ENCODE measurements around the gene STPG3.

The STPG3 gene

DNA sequence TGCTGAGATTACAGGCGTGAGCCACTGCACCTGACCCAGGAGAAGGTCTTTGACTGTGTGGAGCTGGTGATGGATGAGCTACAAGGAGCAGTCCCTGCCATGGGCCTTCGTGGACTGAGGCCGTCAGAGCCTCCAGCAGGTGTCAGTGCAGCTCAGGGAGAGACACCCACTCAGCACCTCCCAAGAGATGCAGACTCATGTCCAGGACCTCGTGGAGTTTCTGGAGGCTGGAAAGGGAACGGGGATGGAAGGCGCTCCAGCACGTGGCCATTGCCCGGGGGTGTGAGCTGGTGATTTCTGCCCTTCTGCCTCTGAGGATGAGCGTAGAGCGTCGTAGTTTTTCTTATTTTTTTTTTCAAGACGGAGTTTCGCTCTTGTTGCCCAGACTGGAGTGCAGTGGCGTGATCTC is 35.9 kb downstream of the STPG3 start:
- H3K27me3 ChIP-seq (ENCODE audit: insufficient read depth, poor library complexity, severe bottlenecking): no peaks in the 10 kb centered on the region
- no peak overlapping the region for H3K27ac ChIP-seq (replicated peaks)
- peak in 1 of 2 experiments; percentile 63 for DNase-seq (ENCODE audit: low read depth in 1 of 2, low spot score in 1 of 2)
- H3K4me3 ChIP-seq (replicated peaks; ENCODE audit: insufficient read depth, low read length): no peak overlapping the region
- no peak for TF ChIP-seq REST (IDR thresholded peaks at IDR 0.05; ENCODE audit: insufficient replicate concordance, low read depth)
- TF ChIP-seq GABPA (IDR thresholded peaks at IDR 0.05; ENCODE audit: low read depth): no peak
- TF ChIP-seq POLR2AphosphoS5 (IDR thresholded peaks at IDR 0.05; ENCODE audit: low read depth): no peak
- TF ChIP-seq, protein P1, sequence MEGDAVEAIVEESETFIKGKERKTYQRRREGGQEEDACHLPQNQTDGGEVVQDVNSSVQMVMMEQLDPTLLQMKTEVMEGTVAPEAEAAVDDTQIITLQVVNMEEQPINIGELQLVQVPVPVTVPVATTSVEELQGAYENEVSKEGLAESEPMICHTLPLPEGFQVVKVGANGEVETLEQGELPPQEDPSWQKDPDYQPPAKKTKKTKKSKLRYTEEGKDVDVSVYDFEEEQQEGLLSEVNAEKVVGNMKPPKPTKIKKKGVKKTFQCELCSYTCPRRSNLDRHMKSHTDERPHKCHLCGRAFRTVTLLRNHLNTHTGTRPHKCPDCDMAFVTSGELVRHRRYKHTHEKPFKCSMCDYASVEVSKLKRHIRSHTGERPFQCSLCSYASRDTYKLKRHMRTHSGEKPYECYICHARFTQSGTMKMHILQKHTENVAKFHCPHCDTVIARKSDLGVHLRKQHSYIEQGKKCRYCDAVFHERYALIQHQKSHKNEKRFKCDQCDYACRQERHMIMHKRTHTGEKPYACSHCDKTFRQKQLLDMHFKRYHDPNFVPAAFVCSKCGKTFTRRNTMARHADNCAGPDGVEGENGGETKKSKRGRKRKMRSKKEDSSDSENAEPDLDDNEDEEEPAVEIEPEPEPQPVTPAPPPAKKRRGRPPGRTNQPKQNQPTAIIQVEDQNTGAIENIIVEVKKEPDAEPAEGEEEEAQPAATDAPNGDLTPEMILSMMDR (IDR thresholded peaks at IDR 0.05; ENCODE audit: insufficient read depth, low read length): peak; percentile 49
- no peak for TF ChIP-seq SPI1 (IDR thresholded peaks at IDR 0.05; ENCODE audit: borderline replicate concordance, low read depth)

- H3K27ac ChIP-seq (replicated peaks): no peak overlapping the region
- peaks cover 6% of the 10 kb centered on the region for H3K27me3 ChIP-seq (ENCODE audit: insufficient read depth, poor library complexity, severe bottlenecking)
- no peak overlapping the region for H3K4me3 ChIP-seq (replicated peaks; ENCODE audit: insufficient read depth, low read length)
- no peak for TF ChIP-seq GABPA (IDR thresholded peaks at IDR 0.05; ENCODE audit: low read depth)
- no peak for TF ChIP-seq POLR2AphosphoS5 (IDR thresholded peaks at IDR 0.05; ENCODE audit: low read depth)
- no peak for TF ChIP-seq SPI1 (IDR thresholded peaks at IDR 0.05; ENCODE audit: borderline replicate concordance, low read depth)
- TF ChIP-seq, protein P1 (IDR thresholded peaks at IDR 0.05; ENCODE audit: insufficient read depth, low read length): no peak
- TF ChIP-seq REST (IDR thresholded peaks at IDR 0.05; ENCODE audit: insufficient replicate concordance, low read depth): no peak
- DNase-seq (ENCODE audit: low read depth in 1 of 2, low spot score in 1 of 2): no peak
These were observed 42.0 kb downstream of the STPG3 start for GRCh38 chr9:137293094-137293481.

DNA sequence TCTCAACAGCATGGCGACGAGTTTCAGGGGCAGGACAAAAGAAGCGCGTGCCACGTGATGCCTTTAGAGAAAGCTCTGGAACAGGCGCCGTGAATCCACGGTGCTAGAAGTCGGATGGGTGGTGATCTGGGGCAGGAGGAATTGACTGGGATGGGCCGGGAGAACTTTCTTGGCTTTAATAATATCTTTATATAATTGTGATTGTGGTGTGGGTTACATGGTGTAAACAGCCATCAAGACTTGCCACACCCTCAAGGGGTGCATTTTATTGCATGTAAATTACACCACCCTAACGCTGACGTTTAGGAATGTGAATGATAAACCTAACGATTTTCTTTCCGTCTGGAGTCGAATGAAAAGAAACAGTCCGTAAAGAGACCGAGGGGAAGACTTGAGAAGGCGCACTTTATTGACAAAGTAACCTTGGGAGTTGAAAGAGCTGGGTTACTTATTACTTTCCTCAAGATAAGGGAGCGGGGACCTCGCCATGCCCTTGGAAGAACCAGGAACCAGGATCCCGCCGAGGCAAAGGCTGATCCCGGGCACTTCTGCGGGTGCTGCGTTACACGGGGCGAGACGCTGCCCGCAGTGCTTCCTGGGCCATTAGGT is 42.5 kb downstream of the STPG3 start:
- no peak for TF ChIP-seq POLR2AphosphoS5 (IDR thresholded peaks at IDR 0.05; ENCODE audit: low read depth)
- no peak for TF ChIP-seq REST (IDR thresholded peaks at IDR 0.05; ENCODE audit: insufficient replicate concordance, low read depth)
- TF ChIP-seq, protein P1 (IDR thresholded peaks at IDR 0.05; ENCODE audit: insufficient read depth, low read length): no peak
- no peak for TF ChIP-seq GABPA (IDR thresholded peaks at IDR 0.05; ENCODE audit: low read depth)
- TF ChIP-seq SPI1 (IDR thresholded peaks at IDR 0.05; ENCODE audit: borderline replicate concordance, low read depth): no peak
- no peak overlapping the region for H3K27ac ChIP-seq (replicated peaks)
- peaks cover 6% of the 10 kb centered on the region for H3K27me3 ChIP-seq (ENCODE audit: insufficient read depth, poor library complexity, severe bottlenecking)
- no peak overlapping the region for H3K4me3 ChIP-seq (replicated peaks; ENCODE audit: insufficient read depth, low read length)
- no peak for DNase-seq (ENCODE audit: low read depth in 1 of 2, low spot score in 1 of 2)
